ENCODE results near the gene UPP1.
A peak's percentile ranks its signal among the peaks of the same experiment; 100 is the strongest.
"Not testable (repeated sequence)": the region's sequence is repeated elsewhere in the genome, so short reads cannot be mapped to it uniquely, and the experiment has no call there.

Gene UPP1

GRCh38 chr7:48113275-48113674 is 24.2 kb downstream of the UPP1 start:
- DNase-seq = no peak

- DNase-seq = no peak
These were observed 25.1 kb downstream of the UPP1 start for GRCh38 chr7:48114115-48114514.

GRCh38 chr7:48114589-48114988 is 25.5 kb downstream of the UPP1 start:
- DNase-seq = no peak

GRCh38 chr7:48116043-48116442 is 27.0 kb downstream of the UPP1 start:
- no peak for DNase-seq

GRCh38 chr7:48118041-48118440 is 29.0 kb downstream of the UPP1 start:
- no peak for DNase-seq

- not testable (repeated sequence) for DNase-seq
These were observed 31.5 kb downstream of the UPP1 start for GRCh38 chr7:48120536-48120935.

GRCh38 chr7:48126037-48126436 is 37.0 kb downstream of the UPP1 start:
- DNase-seq = no peak

GRCh38 chr7:48130658-48131108 is 41.6 kb downstream of the UPP1 start:
- no peak for DNase-seq

- DNase-seq = no peak
These were observed 43.7 kb downstream of the UPP1 start for GRCh38 chr7:48132792-48133191.

- DNase-seq = no peak
These were observed 50.4 kb downstream of the UPP1 start for GRCh38 chr7:48139459-48139858.

- no peak for DNase-seq
These were observed 51.1 kb downstream of the UPP1 start for GRCh38 chr7:48140001-48140681.

- DNase-seq = no peak
These were observed 52.5 kb downstream of the UPP1 start for GRCh38 chr7:48141521-48141920.

GRCh38 chr7:48144291-48144768 is 55.3 kb downstream of the UPP1 start:
- DNase-seq = no peak

- no peak for DNase-seq
These were observed 58.1 kb downstream of the UPP1 start for GRCh38 chr7:48147078-48147591.

GRCh38 chr7:48147690-48148089 is 58.6 kb downstream of the UPP1 start:
- not testable (repeated sequence) for DNase-seq

GRCh38 chr7:48148311-48148710 is 59.2 kb downstream of the UPP1 start:
- no peak for DNase-seq

GRCh38 chr7:48149058-48149457 is 60.0 kb downstream of the UPP1 start:
- no peak for DNase-seq

- DNase-seq = no peak
These were observed 61.0 kb downstream of the UPP1 start for GRCh38 chr7:48150086-48150485.

- DNase-seq = peak in 1 of 2 donors; percentile 44
These were observed 65.8 kb downstream of the UPP1 start for GRCh38 chr7:48154792-48155413.
